ENCODE measurements around the gene FAM162B.
"Not testable (repeated sequence)": the region's sequence is repeated elsewhere in the genome, so short reads cannot be mapped to it uniquely, and the experiment has no call there.

The FAM162B gene

GRCh38 chr6:116763906-116764628 lies 1.5 kb downstream of the FAM162B start:
- H3K9me3 ChIP-seq (ENCODE audit: control insufficient read depth, insufficient read depth, low read length), result no peaks in the 10 kb centered on the region
- no peaks in the 10 kb centered on the region for H3K36me3 ChIP-seq (ENCODE audit: insufficient read depth, low read length)
- peak overlapping the region; percentile 62; the same call in 1 of the 2 replicates for H3K9ac ChIP-seq (ENCODE audit: low read depth, low read length)
- H3K4me1 ChIP-seq (ENCODE audit: insufficient read depth, low read length), result peaks cover 9% of the 10 kb centered on the region

- Histone ChIP-seq H3K9ac (ENCODE audit: low read depth, low read length) (no peak overlapping the region), H3K36me3 (ENCODE audit: insufficient read depth, low read length) (no peaks in the 10 kb centered on the region), H3K9me3 (ENCODE audit: control insufficient read depth, insufficient read depth, low read length) (no peaks in the 10 kb centered on the region)
These were observed 2.5 kb downstream of the FAM162B start for GRCh38 chr6:116763048-116763447.

DNA sequence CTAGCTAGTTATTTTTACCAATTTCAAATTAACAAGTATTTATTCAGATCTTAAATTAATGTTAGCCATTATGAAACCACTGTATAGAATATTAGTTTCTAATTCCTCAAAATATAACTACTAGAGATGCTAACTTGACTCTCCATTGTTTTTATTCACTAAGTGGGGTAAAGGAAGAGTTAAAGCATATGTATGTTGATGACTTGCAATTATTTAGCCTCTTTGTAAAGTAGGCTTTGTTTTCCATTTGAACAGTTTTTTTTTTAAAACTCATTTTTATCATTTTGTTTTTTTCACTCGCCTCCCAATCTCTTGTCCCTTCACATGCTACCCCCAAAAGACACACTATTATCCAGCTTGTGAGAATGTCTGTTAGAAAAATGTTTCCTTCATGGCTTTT lies 3.3 kb downstream of the FAM162B start:
- Histone ChIP-seq H3K9me3 (ENCODE audit: control insufficient read depth, insufficient read depth, low read length) (no peaks in the 10 kb centered on the region), H3K36me3 (ENCODE audit: insufficient read depth, low read length) (no peaks in the 10 kb centered on the region), H3K4me1 (ENCODE audit: insufficient read depth, low read length) (peaks cover 9% of the 10 kb centered on the region), H3K9ac (ENCODE audit: low read depth, low read length) (no peak overlapping the region)

More at GRCh38 chr6:116763048-116763447, 2.5 kb downstream of the FAM162B start:
- peaks cover 9% of the 10 kb centered on the region for H3K4me1 ChIP-seq (ENCODE audit: insufficient read depth, low read length)

DNA sequence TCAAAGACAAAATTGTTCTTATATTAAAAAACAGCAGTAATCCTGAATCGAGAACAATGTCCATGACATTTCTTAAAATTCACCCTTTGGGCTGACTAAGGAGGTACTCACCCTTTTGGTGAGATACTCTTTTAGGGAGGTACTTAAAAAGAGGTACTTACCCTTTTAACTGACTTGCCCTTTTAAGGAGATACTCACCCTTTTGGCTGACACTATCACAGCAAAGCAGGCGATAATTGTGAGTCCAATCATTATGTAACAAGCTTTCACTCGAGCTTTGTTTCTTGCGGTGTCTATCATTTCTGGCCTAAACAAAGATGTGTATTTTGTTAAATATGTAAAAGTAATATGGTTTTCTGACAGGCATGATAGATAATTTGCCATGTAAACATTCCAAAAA lies 3.7 kb downstream of the FAM162B start:
- Histone ChIP-seq H3K9me3 (ENCODE audit: control insufficient read depth, insufficient read depth, low read length) (no peaks in the 10 kb centered on the region), H3K9ac (ENCODE audit: low read depth, low read length) (no peak overlapping the region), H3K36me3 (ENCODE audit: insufficient read depth, low read length) (no peaks in the 10 kb centered on the region), H3K4me1 (ENCODE audit: insufficient read depth, low read length) (peaks cover 9% of the 10 kb centered on the region)

DNA sequence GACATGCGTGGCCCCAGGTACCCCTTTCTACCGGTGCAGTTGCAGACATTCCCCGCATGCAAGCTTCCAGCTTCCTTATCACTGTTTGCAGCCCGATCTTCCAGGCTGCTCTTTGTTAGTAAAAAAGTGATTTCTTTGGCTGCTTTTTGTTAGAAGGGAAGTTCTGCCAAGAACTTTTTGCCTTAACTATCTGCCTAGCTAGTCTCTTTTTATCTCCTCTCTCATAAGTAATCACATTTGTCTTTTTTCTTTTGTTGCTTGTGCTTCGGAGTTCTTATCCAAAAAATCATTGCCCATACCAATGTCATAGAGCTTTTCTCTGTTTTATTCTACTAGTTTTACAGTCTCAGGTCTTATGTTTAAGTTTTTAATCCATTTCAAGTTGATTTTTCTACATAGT lies 20.3 kb downstream of the FAM162B start:
- Histone ChIP-seq H3K9ac (ENCODE audit: low read depth, low read length) (no peak overlapping the region), H3K36me3 (ENCODE audit: insufficient read depth, low read length) (no peaks in the 10 kb centered on the region), H3K4me1 (ENCODE audit: insufficient read depth, low read length) (no peaks in the 10 kb centered on the region), H3K9me3 (ENCODE audit: control insufficient read depth, insufficient read depth, low read length) (no peaks in the 10 kb centered on the region)

- peaks cover 5% of the 10 kb centered on the region; the same call in 1 of the 2 replicates for H3K9me3 ChIP-seq (ENCODE audit: control insufficient read depth, insufficient read depth, low read length)
- no peaks in the 10 kb centered on the region for H3K36me3 ChIP-seq (ENCODE audit: insufficient read depth, low read length)
These were observed 23.9 kb downstream of the FAM162B start for GRCh38 chr6:116741571-116741970.

GRCh38 chr6:116740486-116740885 lies 25.0 kb downstream of the FAM162B start:
- not testable (repeated sequence) for H3K9ac ChIP-seq (ENCODE audit: low read depth, low read length); H3K9me3 ChIP-seq (ENCODE audit: control insufficient read depth, insufficient read depth, low read length); H3K4me1 ChIP-seq (ENCODE audit: insufficient read depth, low read length); H3K36me3 ChIP-seq (ENCODE audit: insufficient read depth, low read length)

More at GRCh38 chr6:116741571-116741970, 23.9 kb downstream of the FAM162B start:
- H3K9ac ChIP-seq (ENCODE audit: low read depth, low read length), result no peak overlapping the region
- no peaks in the 10 kb centered on the region for H3K4me1 ChIP-seq (ENCODE audit: insufficient read depth, low read length)

DNA sequence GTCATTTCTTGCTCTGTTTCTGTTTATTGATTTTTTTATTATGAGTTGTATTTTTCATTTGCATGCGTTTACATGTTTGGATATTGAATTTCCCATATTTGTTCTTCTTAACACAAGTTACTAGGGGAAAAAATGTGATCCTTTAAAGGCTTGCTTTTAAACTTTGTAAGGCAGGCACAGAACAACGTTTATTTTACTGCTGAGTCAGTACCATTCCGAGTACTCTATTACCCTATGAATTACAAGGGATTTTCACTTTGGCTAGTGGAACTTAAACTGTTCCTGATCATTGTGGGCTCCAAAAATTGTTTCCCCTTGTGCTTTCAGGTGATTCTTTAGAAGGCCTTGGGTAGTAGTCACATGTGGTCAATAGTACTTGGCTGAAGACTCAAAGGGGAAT lies 28.5 kb downstream of the FAM162B start:
- Histone ChIP-seq H3K9ac (ENCODE audit: low read depth, low read length) (no peak overlapping the region), H3K9me3 (ENCODE audit: control insufficient read depth, insufficient read depth, low read length) (peaks cover 5% of the 10 kb centered on the region; the same call in 1 of the 2 replicates), H3K4me1 (ENCODE audit: insufficient read depth, low read length) (no peaks in the 10 kb centered on the region), H3K36me3 (ENCODE audit: insufficient read depth, low read length) (no peaks in the 10 kb centered on the region)

DNA sequence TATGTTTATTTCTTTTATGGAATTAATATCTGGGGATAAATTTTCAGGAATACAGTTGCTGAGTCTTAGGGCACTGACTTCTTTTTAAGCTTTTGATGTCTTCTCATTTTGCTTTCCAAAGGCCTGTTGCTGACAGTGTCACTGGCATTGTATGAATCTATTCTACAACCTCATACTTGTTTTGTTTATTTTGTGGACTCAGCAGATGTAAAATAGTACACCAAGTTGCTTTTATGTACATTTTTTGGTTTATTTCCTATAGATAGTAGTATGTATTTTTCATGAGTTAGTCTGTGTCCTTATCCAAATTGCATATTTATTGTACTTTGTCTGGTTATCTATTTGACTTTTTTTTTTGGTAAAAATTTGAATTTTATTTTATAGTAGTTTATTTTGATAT lies 35.0 kb downstream of the FAM162B start:
- H3K36me3 ChIP-seq (ENCODE audit: insufficient read depth, low read length), result no peaks in the 10 kb centered on the region; the same call in 1 of the 2 replicates

GRCh38 chr6:116726947-116727346 lies 38.6 kb downstream of the FAM162B start:
- H3K36me3 ChIP-seq (ENCODE audit: insufficient read depth, low read length), result no peaks in the 10 kb centered on the region; the same call in 1 of the 2 replicates
- no peaks in the 10 kb centered on the region for H3K9me3 ChIP-seq (ENCODE audit: control insufficient read depth, insufficient read depth, low read length)
- H3K9ac ChIP-seq (ENCODE audit: low read depth, low read length), result no peak overlapping the region

More for the DNA sequence above, 35.0 kb downstream of the FAM162B start:
- H3K9ac ChIP-seq (ENCODE audit: low read depth, low read length), result no peak overlapping the region
- H3K9me3 ChIP-seq (ENCODE audit: control insufficient read depth, insufficient read depth, low read length), result no peaks in the 10 kb centered on the region
- no peaks in the 10 kb centered on the region for H3K4me1 ChIP-seq (ENCODE audit: insufficient read depth, low read length)

GRCh38 chr6:116714761-116715160 lies 50.8 kb downstream of the FAM162B start:
- H3K9me3 ChIP-seq (ENCODE audit: control insufficient read depth, insufficient read depth, low read length), result no peaks in the 10 kb centered on the region; the same call in 1 of the 2 replicates
- H3K9ac ChIP-seq (ENCODE audit: low read depth, low read length), result no peak overlapping the region
- peaks cover 8% of the 10 kb centered on the region; the same call in 1 of the 2 replicates for H3K36me3 ChIP-seq (ENCODE audit: insufficient read depth, low read length)
- H3K4me1 ChIP-seq (ENCODE audit: insufficient read depth, low read length), result no peaks in the 10 kb centered on the region

More at GRCh38 chr6:116726947-116727346, 38.6 kb downstream of the FAM162B start:
- H3K4me1 ChIP-seq (ENCODE audit: insufficient read depth, low read length), result no peaks in the 10 kb centered on the region

DNA sequence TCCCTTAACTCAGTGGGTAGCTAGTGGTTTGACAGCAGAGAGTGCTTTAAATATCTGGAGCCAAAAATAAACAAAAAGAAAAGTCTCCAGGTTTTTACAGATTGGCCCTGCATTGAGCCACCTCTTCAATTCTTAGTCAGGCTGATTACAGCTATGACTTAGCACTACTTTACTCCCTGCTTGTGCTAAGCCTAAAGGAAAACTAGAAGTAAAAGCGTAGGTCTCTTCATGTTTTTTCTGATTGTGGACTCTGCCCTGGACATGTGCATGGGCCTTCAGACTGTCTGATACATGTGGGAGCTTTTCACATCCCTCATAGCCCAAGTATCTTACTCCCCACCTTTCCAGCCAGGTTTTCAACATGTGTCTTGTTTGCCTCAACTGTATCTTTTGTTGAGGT lies 51.2 kb downstream of the FAM162B start:
- Histone ChIP-seq H3K9ac (ENCODE audit: low read depth, low read length) (no peak overlapping the region), H3K9me3 (ENCODE audit: control insufficient read depth, insufficient read depth, low read length) (no peaks in the 10 kb centered on the region; the same call in 1 of the 2 replicates), H3K4me1 (ENCODE audit: insufficient read depth, low read length) (no peaks in the 10 kb centered on the region), H3K36me3 (ENCODE audit: insufficient read depth, low read length) (peaks cover 8% of the 10 kb centered on the region; the same call in 1 of the 2 replicates)

DNA sequence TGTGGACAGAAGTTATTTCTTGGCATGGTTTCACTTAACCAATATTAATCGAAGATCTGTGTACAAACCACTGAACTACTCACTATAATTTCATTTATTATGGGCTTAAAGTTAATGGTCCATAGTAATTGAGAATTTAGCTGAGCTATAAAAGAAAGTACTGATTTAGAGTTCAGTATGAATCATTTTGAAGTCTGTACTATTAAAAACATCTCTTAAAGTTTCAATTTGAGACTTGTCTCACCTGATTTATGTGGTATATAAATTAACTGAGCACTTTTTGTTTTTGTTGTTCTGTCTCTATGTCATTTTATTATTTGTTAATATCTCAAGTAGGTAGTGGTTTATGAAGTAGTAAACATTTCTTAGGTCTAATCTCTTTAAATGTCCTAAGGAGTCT lies 59.6 kb downstream of the FAM162B start:
- H3K9me3 ChIP-seq (ENCODE audit: control insufficient read depth, insufficient read depth, low read length), result no peaks in the 10 kb centered on the region
- H3K4me1 ChIP-seq (ENCODE audit: insufficient read depth, low read length), result no peaks in the 10 kb centered on the region
- H3K9ac ChIP-seq (ENCODE audit: low read depth, low read length), result no peak overlapping the region
- no peaks in the 10 kb centered on the region for H3K36me3 ChIP-seq (ENCODE audit: insufficient read depth, low read length)

- not testable (repeated sequence) for H3K9ac ChIP-seq (ENCODE audit: low read depth, low read length); H3K36me3 ChIP-seq (ENCODE audit: insufficient read depth, low read length); H3K9me3 ChIP-seq (ENCODE audit: control insufficient read depth, insufficient read depth, low read length); H3K4me1 ChIP-seq (ENCODE audit: insufficient read depth, low read length)
These were observed 61.6 kb downstream of the FAM162B start for GRCh38 chr6:116703888-116704287.

Measured in ES-I3 (cell line).